ENCODE measurements around the gene ARL5C.

- TF ChIP-seq GATA3 (IDR thresholded peaks at IDR 0.05; ENCODE audit: low read depth, low read length), result no peak
- TF ChIP-seq GATA2 (IDR thresholded peaks at IDR 0.05; ENCODE audit: low read depth, low read length), result no peak
Measured at GRCh38 chr17:39115135-39115534, 50.8 kb downstream of the ARL5C start.

Measured in SH-SY5Y (cell line).